IMR-90 (cell line): ENCODE results near the gene ADCY5. TPM values are rescaled to one million over a fixed set of nuclear protein-coding genes. Genes with fewer than 3 reads are reported as not detected.

ENCODE experiments used
- ATAC-seq: fragments of 200-7000 bp; cut with Tn5 transposase; 2 replicates; pipeline ENCODE4 v1.9.1; 2020; ENCODE audit warnings: low read depth, mild to moderate bottlenecking, moderate library complexity
- BruUV-seq: library from RNA; stranded (reverse); fragments of 400-500 nt; replicated peaks from 2 replicates; lab custom pipeline; 2021; lab: Mats Ljungman, UMichigan
- CTCF ChIA-PET: fragments of 300-600 bp; formaldehyde crosslinking; extraction: SDS; loops from one replicate; lab custom pipeline; 2021; ENCODE audit warnings: antibody characterized with exemption; lab: Yijun Ruan, JAX
- POLR2A ChIA-PET: fragments of 300-600 bp; sonication (Branson Sonifier 250); formaldehyde crosslinking; loops from one replicate; lab custom pipeline; 2022; ENCODE audit warnings: antibody characterized with exemption; ENCODE audit not compliant: unreplicated experiment; lab: Charles Lee
- DNase-seq: peaks from one replicate; pipeline ENCODE4 v3.0.0; 2013
- H2AFZ ChIP-seq: replicated peaks from 2 replicates; pipeline ENCODE3; 2013; ENCODE audit warnings: low read length, mild to moderate bottlenecking; ENCODE audit not compliant: poor library complexity
- H2AK5ac ChIP-seq: 2 replicates; pipeline ENCODE4 v1.6.1; 2013; ENCODE audit warnings: low read depth, low read length, inconsistent platforms
- H2AK9ac ChIP-seq: replicated peaks from 2 replicates; pipeline ENCODE3; 2013; ENCODE audit warnings: mild to moderate bottlenecking, low read depth, low read length, moderate library complexity; ENCODE audit not compliant: poor library complexity
- H2BK120ac ChIP-seq: 2 replicates; pipeline ENCODE4 v1.6.1; 2013; ENCODE audit warnings: low read depth, low read length, inconsistent platforms
- H2BK15ac ChIP-seq: 3 replicates; pipeline ENCODE4 v1.6.1; 2013; ENCODE audit warnings: low read depth, low read length, inconsistent platforms
- H2BK20ac ChIP-seq: 2 replicates; pipeline ENCODE4 v1.6.1; 2013; ENCODE audit warnings: low read depth, mild to moderate bottlenecking, inconsistent platforms, low read length, moderate library complexity
- H2BK5ac ChIP-seq: 2 replicates; pipeline ENCODE4 v1.6.1; 2013; ENCODE audit warnings: mild to moderate bottlenecking, low read depth, low read length, inconsistent platforms; ENCODE audit not compliant: poor library complexity, severe bottlenecking
- H3K14ac ChIP-seq: replicated peaks from 2 replicates; pipeline ENCODE4 v1.6.1; 2013; ENCODE audit warnings: low read depth, low read length, inconsistent platforms
- H3K18ac ChIP-seq: 2 replicates; pipeline ENCODE4 v1.6.1; 2013; ENCODE audit warnings: low read depth, low read length, control low read depth
- H3K23ac ChIP-seq: 2 replicates; pipeline ENCODE4 v1.6.1; 2013; ENCODE audit warnings: low read depth, low read length, inconsistent platforms
- H3K27ac ChIP-seq: 2 replicates; pipeline ENCODE4 v1.5.1; 2013; ENCODE audit warnings: mild to moderate bottlenecking, control low read depth, low read length; ENCODE audit not compliant: insufficient read depth
- H3K27me3 ChIP-seq: 2 replicates; pipeline ENCODE4 v1.6.1; 2013; ENCODE audit warnings: low read length; ENCODE audit not compliant: control insufficient read depth, insufficient read depth
- H3K36me3 ChIP-seq: 2 replicates; pipeline ENCODE4 v1.6.1; 2013; ENCODE audit warnings: low read length, mixed read lengths; ENCODE audit not compliant: control insufficient read depth, insufficient read depth
- H3K4ac ChIP-seq: 2 replicates; pipeline ENCODE4 v1.6.1; 2013; ENCODE audit warnings: low read depth, low read length, inconsistent platforms
- H3K4me1 ChIP-seq: 2 replicates; pipeline ENCODE4 v1.6.1; 2013; ENCODE audit warnings: low read length, mixed read lengths; ENCODE audit not compliant: control insufficient read depth, insufficient read depth
- H3K4me2 ChIP-seq: 2 replicates; pipeline ENCODE4 v1.6.1; 2013; ENCODE audit warnings: low read depth, mild to moderate bottlenecking, control low read depth, low read length, moderate library complexity
- H3K4me3 ChIP-seq: 2 replicates; pipeline ENCODE4 v1.5.1; 2013; ENCODE audit warnings: low read depth, mild to moderate bottlenecking, control low read depth, low read length, moderate library complexity; ENCODE audit not compliant: insufficient read depth
- H3K56ac ChIP-seq: 2 replicates; pipeline ENCODE4 v1.6.1; 2013; ENCODE audit warnings: low read length, inconsistent platforms; ENCODE audit not compliant: insufficient read depth; ENCODE audit errors: extremely low read depth
- H3K79me1 ChIP-seq, 2 experiments: 2 replicates each; pipeline ENCODE4 v1.6.1; 2013; ENCODE audit warnings: low read length in 2 of 2, inconsistent platforms in 1 of 2, low read depth in 1 of 2
- H3K9ac ChIP-seq: 2 replicates; pipeline ENCODE4 v1.6.1; 2013; ENCODE audit warnings: low read depth, low read length, control low read depth
- H3K9me1 ChIP-seq: 2 replicates; pipeline ENCODE4 v1.6.1; 2013; ENCODE audit warnings: low read length, inconsistent platforms; ENCODE audit not compliant: insufficient read depth
- H3K9me3 ChIP-seq: 2 replicates; pipeline ENCODE4 v1.6.1; 2013; ENCODE audit warnings: low read length; ENCODE audit not compliant: control insufficient read depth, insufficient read depth
- H4K20me1 ChIP-seq: 2 replicates; pipeline ENCODE4 v1.6.1; 2013; ENCODE audit warnings: low read length, inconsistent platforms; ENCODE audit not compliant: insufficient read depth
- H4K5ac ChIP-seq: 2 replicates; pipeline ENCODE4 v1.6.1; 2013; ENCODE audit warnings: mild to moderate bottlenecking, low read depth, low read length, control low read depth
- H4K8ac ChIP-seq, 2 experiments: 2 replicates each; pipeline ENCODE4 v1.6.1; 2013; ENCODE audit warnings: low read depth in 2 of 2, low read length in 2 of 2, control low read depth in 1 of 2, inconsistent platforms in 1 of 2
- H4K91ac ChIP-seq: 2 replicates; pipeline ENCODE4 v1.6.1; 2013; ENCODE audit warnings: low read depth, low read length, inconsistent platforms; ENCODE audit not compliant: insufficient read depth
- CEBPB ChIP-seq: IDR thresholded peaks from 2 replicates; pipeline ENCODE4 v1.6.1; 2012; ENCODE audit warnings: low read depth, low read length, improper control_type of control experiment
- CHD1 ChIP-seq: IDR thresholded peaks from 2 replicates; pipeline ENCODE4 v1.6.1; 2012; ENCODE audit warnings: low read depth, low read length, improper control_type of control experiment
- WGBS, 2 experiments: methylation state at CpG; one replicate each; pipeline versions ENCODE4 v1.1.5 to v1.1.7; 2013; ENCODE audit warnings: missing lambda C conversion rate in 2 of 2; ENCODE audit not compliant: insufficient read length in 1 of 2; ENCODE audit errors: extremely low coverage in 2 of 2; 5-methylcytosine and 5-hydroxymethylcytosine counted together
- dilution Hi-C: fragments of 300-500 bp; cut with HindIII; formaldehyde crosslinking; loops from one replicate; pipeline ENCODE4 v1.14.3; 2018; ENCODE audit warnings: low sequenced_read_pairs; ENCODE audit not compliant: unreplicated experiment
- in situ Hi-C: fragments of 300-500 bp; cut with MboI; formaldehyde crosslinking; loops from 3 replicates; pipeline ENCODE4 v1.14.3; 2019; ENCODE audit warnings: low sequenced_read_pairs, inconsistent platforms, mixed read lengths
- intact Hi-C: fragments of 100-400 bp; cut with micrococcal nuclease; formaldehyde crosslinking; loops from 2 replicates; pipeline ENCODE4 v1.10.0; 2022
- polyA plus RNA-seq, 3 experiments: library from polyadenylated mRNA; depleted of rRNA; stranded (reverse); fragments of >200 nt; gene quantifications; 2 replicates each; pipeline ENCODE4 v1.2.3, GENCODE V29; 2012; ENCODE audit warnings: low replicate concordance in 1 of 3
- total RNA-seq: library from RNA; depleted of rRNA; stranded (reverse); fragments of >200 nt; gene quantifications from 2 replicates; pipeline ENCODE4 v1.2.3, GENCODE V29; 2012

The ADCY5 gene
- total and polyA plus RNA-seq, 2 of the 4 experiments (the other 2 are of a cell fraction) = 0.14 to 0.18 TPM

- Histone ChIP-seq H3K9me3 (no peaks in the 10 kb centered on the region), H3K4me2 (no peak overlapping the region), H4K5ac (no peak overlapping the region), H3K27ac (no peak overlapping the region), H4K8ac (no peak overlapping the region), H2BK20ac (no peak overlapping the region), H3K9ac (no peak overlapping the region), H4K20me1 (no peaks in the 10 kb centered on the region), H2BK120ac (no peak overlapping the region), H3K36me3 (no peaks in the 10 kb centered on the region), H3K79me1 (no peaks in the 10 kb centered on the region), H3K23ac (no peak overlapping the region), H2AFZ (no peak overlapping the region), H3K4me1 (no peaks in the 10 kb centered on the region), H2BK5ac (no peak overlapping the region), H2BK15ac (no peak overlapping the region), H3K9me1 (no peaks in the 10 kb centered on the region; the same call in 1 of the 2 replicates), H3K4ac (no peak overlapping the region), H3K4me3 (no peak overlapping the region), H3K56ac (no peak overlapping the region), H4K91ac (no peak overlapping the region), H3K18ac (no peak overlapping the region), H2AK9ac (no peak overlapping the region), H3K14ac (no peak overlapping the region), H2AK5ac (no peak overlapping the region), H3K27me3 (peaks cover 79% of the 10 kb centered on the region)
- ChIA-PET POLR2A (no interaction called here), CTCF (no interaction called here)
- 65% methylated on average over 6 of the region's 11 CpGs; no CpG with 5 or more reads in 1 of the 2 experiments for WGBS, 2 experiments
- intact Hi-C loops = no loop called here
- no peak for DNase-seq
- no peak for ATAC-seq
- no TSS peak for BruUV-seq
- TF ChIP-seq CEBPB = no peak
- no peak for TF ChIP-seq CHD1
- in situ Hi-C loops = no loop called here
- dilution Hi-C loops = no loop called here
Measured at GRCh38 chr3:123322866-123323265, 126.0 kb downstream of the ADCY5 start.
